Measurements from ENCODE around the gene OCA2.

OCA2 gene

DNA sequence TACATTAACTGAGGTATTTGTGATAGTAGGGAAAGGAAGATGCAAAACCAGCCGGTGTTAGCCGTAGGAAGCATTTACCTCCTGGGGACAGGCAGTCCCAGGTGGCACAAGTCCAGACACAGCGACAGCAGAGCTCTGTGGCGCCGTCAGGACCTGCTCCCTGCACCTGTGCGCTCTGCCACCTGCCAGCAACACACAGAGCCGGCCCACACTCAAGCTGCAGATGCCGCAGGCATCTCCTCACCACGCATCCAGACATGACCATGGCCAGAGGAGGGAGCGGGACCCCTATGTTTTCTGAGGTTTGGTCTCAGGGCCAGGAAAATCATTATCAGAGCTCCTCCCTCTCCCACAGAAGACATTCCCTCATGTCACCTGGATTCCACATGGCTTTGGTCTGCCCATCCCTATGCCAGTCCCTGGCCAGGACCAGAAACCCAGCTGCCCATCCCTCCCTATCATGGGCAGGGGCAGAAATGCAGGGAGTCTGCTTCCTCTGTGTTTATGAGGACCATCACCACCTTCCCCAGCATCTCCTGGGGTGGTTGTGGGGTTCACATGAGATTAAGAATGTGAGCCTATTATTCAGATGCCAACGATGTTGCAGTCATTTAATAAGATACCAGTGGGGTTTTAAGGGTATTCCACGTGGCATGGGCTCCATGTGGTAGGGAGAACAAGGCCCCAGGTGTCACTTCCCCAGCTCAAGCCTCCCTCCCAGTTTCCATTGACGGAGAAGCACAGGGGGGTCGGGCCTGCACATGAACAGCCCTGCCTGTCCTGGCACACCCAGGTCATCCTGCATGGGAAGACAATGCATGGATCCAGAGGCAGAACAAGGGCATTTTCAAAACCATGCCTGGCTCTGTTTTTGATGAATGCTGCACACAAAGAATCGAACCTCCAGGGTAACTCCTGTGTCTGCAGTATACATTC lies 251.1 kb downstream of the OCA2 start:
- no peak for DNase-seq (ENCODE audit: low read depth in 2 of 2)

DNA sequence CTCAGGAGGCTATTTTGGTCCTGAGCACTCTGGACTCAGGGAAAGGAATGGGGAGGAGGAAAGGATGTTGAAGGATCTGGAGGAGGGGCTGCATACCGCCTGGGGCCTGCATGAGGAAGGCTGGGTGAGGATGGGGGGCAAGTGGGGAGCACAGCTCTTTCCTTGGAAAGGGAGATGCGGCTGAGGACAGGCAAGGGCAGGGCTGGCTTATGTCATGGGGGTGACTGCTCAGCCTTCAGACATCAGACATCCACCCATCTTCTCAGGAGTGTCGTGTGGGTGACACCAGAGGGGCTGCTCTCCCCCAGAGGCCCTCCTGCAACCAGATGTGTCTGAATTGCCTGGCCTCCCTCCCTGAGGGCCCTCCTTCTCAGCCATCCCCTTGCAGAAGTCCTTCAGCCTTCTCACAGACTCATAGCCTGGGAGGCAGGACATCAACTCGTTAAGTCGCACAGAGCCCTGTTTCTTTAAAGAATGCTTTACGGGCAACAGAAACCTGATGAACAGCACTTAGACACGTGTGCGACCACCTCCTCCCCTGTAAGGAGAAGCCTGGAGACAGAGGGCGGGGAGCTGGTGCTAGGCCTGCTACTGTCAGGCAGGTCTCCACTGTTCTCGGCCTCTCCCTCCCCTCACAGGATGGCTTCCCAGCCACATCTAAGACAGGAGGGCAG lies 252.3 kb downstream of the OCA2 start:
- DNase-seq (ENCODE audit: low read depth in 2 of 2): no peak

DNA sequence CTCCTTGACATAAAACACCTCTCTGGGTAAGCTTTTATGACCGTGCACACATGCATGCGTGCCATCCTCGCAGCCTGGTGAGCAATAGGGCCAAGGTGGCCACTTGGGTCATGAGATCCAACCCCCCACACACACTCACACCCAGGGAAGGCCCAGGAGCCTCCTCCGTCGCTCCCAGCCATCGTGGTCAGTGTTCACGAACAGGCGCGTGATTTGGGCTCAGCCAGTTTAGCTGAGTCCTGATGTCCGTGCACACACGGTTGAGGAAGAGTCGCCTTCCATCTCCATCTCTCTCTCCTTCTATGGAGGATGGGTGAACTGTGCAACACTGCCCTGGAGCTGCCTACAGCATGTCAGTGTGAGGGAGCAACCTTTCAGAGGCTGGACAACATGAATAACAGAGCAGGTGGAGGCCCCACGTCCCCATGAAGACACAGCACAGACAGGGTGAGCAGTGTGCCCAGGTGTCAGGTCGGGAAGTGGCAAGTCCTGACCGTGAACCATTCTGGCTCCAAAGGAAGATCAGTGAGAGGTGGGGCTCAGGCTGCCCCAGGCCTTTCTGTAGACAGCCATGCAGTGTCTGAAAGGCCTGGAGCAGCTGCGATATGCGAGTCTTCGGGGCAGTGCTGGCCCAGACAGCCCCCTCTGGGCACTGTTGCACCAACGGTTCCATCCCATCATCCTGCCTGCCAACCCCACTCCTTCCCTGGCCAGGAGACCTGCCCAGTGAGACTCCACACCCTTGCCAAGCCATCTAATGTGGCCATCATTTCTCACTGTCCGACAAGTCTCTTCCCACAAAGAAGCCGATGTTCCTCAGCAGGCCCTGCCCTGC lies 253.4 kb downstream of the OCA2 start:
- no peak for DNase-seq (ENCODE audit: low read depth in 2 of 2)

DNA sequence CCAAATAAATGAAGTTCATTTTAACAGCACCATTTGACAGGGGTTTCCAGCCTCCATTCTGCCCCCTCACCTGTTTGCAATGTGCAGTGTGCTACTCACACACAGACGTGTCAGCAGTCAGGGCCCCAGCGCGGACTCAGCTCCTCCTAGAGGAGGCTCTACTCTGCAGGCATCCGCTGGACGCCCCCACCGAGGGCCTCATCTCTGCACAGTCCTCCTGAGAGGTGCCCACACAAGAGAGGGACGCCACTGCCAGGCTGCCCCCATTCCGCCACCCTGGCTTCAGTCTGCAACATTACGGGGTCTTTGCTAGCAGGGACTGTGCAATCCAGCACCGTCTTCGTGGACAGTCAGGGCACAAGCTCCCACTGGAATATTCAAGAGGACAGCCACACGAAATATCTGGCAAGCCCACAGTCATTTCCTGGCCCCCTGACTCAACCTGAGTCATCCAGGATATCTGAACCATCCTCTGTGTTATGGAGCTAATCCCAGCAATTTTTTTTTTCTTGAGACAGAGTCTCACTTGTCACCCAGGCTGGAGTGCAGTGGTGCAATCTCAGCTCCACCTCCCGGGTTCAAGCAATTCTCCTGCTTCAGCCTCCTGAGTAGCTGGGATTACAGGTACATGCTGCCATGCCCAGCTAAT lies 255.0 kb downstream of the OCA2 start:
- no peak for DNase-seq (ENCODE audit: low read depth in 2 of 2)

DNA sequence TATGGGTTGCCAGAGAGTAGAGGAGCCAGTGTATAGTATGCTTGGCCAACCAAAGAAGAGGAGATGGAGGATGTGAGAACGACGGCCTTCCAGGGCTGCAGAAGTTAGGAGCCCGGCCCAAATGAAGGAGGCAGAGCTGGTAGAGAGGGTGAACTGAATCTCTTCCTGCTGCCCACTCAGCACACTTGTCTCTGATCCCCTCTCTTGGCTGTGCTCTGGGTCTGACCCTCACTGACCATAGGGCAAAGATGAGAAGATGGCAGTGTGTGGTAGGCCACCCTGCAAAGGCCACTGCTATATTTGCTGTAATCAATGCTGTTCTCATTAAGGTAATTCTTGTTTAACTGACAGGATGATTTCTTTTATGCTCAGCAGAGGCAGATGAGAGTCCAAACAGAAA lies 256.0 kb downstream of the OCA2 start:
- DNase-seq (ENCODE audit: low read depth in 2 of 2): no peak

DNA sequence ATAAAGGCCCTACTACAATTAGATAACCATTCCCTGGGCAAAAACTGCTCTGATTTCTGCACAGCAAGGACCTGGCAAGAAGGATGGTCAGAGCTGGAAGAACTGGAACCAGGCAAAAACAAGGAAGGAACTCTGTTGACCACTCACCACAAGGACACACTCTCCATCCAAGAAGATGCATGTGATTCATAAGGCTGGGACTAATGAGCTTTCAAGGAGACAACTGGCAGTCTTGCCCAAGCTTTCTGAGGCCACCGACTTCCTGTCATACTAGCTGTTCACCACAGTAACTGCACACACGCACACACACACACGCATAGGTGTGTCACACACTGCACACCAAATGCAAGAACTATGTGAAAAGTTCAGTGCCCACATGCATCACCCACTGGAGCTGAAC lies 256.6 kb downstream of the OCA2 start:
- no peak for DNase-seq (ENCODE audit: low read depth in 2 of 2)

DNA sequence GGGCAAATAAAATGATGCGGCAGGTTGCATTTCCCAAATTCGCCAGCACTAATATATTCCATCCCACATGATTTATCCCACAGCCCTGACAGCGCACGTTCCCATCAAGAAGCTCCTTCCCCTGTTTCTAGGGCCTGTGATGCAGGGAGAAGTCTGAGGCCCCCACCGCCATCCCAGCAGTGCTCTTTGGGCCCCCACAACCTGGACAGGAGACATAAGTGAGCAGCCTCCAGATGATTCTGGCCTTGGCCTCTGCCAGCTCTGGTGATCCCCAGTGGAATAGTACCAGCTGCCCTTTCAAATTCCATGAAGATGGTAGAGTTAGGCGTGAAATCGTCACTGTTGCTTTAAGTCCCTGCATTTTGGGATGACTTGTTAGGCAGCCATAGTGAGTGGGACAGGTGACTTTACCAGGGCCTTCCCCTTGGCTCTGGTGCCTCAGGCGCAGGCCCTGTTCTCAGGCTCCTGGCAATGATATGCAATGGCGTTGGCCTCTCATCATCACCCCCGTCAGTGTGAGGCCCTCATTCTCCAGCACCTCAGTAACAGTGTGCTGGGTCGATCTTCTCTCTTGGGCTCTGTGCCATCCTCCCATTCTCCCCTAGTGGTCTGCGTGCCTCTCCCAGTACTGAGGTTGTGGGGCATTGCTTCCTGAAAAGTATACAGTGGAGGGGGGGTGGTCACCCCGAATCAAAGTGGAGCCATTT lies 263.7 kb downstream of the OCA2 start:
- DNase-seq (ENCODE audit: low read depth in 2 of 2): no peak

DNA sequence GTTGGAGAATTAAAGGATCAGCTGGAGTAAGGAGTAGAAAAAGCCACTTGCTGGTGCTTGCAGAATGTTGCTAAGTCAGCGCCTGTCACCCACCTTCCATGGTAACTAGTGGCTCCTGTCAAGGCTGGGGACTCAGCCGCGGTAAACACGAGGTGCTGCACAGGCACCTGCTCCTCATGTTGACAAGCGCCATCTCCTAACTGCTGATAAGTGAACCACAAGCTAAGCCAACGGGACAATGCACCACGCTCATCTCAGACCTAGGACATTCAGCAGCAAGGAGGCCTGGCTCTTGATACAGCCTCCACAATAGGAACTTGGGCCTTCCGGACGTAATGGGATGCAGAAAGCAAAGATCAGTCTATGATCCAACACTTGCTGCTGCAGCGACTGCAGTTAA lies 264.4 kb downstream of the OCA2 start:
- DNase-seq (ENCODE audit: low read depth in 2 of 2): no peak

DNA sequence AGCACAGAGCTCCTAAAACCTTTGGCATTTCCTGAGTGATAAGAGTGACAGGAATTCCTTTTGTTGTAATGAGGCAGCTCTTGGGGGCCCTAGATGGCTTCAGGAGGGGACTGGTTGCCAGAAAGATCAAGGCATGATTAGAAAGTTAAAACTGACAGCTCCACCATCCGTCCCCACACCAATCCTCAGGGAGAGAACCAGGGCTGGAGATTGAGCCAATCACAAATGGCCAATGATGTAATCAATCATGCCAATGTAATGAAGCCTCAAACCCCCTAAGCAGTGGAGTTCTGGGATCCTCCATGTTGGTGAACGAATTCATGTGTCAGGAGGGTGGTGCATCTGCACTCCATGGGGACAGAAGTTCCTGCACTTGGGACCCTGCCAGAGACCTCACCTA lies 265.1 kb downstream of the OCA2 start:
- no peak for DNase-seq (ENCODE audit: low read depth in 2 of 2)

DNA sequence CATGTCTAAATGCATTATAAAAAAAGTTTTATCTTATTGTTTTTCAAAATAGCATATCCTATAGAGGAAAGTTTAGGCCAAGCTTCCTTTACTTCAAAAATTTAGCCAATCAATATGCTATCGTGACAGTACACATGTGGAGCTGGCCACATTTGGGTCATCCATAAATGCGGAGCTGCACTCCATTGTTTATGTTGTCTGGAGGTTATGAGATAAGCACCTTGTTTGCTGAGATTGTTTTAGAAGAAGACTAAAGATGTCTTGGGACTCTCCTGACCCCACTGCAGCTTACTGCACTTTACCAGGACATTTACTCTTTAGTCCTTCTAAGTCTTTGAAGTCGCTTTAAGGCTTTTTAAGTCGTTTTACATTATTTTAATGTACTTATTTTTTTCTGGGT lies 265.9 kb downstream of the OCA2 start:
- no peak for DNase-seq (ENCODE audit: low read depth in 2 of 2)

DNA sequence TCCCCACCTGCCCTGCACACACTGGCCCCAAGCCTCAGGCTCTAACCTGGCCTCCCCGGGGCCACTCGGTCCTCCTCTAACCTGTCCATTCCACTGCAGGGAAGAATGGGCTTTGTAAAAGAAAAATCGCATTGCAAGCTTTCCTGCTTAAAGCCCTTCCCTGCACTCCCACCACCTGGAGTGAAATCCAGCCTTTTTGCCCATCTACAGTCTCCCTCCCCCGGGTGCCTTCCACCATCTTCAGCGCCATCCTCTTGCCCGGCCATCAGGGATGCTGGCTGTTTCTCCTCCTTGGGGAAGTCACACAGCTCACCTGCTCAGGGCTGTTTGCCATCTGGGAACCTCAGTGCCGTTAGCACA lies 266.9 kb downstream of the OCA2 start:
- DNase-seq (ENCODE audit: low read depth in 2 of 2): no peak

DNA sequence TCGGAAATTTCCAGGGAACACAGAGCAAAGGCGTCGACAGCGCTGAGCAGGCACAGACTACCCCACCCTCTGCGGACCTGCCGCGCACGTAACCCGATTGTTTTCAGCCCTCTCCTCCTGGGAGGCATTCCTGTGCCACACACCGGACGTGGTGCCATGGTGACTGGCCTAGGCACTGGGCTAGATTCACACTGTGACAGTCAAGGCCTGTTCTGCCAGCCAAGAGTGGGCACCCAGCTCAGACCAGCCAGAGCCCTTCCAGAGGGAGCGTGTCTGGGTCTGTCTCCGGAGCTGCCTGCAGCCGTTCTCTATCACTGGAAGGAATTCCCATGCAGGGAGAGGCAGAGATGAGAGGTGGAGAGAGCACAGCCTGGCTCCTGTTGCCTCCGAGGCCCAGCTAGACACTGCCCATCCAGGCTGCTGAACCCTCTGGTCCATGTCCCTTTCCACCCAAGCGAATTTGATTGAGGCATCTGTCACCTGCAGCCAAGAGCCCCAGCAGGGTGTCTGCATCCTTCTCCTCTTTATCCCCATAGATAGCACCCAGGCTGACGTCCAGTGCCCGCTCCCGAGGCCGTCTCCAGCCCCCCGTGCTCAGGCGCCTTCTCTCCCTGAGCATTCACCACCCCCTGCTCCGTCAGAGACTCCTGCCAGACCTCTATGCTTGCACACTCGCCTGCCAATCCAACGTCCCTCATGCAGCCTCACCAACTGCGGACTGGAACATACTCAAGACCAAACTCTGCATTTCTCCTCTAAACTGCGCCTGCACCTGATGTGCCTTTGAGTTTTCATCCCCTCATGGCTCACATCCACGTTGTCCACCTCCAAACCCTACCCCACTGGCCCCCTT lies 267.5 kb downstream of the OCA2 start:
- DNase-seq (ENCODE audit: low read depth in 2 of 2): no peak

DNA sequence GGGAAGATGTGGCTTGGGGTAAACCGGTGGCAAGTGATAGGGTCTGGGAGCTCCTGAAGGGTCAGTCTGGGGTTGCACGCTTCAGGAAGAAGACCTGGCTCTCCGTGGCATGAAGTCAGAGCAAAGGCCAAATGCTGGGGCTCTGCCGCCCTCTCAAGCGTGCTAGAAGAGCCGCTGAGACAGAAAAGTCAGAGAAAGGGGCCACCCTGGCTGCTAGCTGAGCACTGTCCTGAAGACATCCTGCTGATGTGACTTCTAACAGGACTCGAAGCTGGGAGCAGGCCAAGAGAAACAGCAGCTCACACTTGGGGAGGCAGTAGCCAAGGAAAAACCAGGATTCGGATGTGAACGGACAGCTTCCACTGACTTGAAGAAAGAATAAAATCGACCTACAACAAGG lies 270.4 kb downstream of the OCA2 start:
- DNase-seq (ENCODE audit: low read depth in 2 of 2): no peak

DNA sequence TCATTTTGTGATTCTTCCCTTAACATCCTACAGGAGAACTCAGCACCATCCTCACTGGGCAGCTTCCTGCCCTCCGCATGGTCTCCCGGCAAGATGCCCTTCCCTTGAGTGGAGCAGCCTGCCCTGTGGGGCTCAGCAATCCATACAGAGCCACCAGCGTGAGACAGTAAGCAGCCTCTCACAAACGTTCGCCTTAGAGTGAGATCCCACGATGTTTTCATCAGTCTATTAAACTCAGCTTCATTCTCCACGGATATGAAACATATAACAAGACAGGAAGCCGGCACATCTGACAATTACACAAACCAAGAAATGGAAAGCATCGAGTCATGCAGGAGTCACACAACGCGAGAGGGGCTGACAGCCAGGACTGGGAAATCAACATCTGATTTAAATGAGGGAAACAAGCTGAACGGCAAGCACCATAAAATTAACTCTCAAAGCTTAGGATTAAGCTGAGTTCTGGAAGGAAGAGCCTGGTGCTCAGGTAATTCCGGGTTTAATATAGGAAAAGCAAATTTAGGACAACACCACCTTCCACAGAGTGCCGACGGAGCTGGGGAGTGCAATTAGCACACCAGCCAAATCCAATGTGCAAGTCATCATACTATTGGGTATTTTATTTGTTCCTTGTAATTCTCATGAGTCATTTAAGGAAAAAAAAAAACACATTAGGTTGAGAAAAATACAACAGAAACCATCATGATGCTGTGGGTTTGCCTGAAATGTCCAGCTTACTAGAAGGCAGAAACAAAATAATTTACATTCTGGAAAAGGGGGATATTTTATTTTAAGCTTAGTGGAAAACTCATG lies 272.0 kb downstream of the OCA2 start:
- DNase-seq (ENCODE audit: low read depth in 2 of 2): no peak

DNA sequence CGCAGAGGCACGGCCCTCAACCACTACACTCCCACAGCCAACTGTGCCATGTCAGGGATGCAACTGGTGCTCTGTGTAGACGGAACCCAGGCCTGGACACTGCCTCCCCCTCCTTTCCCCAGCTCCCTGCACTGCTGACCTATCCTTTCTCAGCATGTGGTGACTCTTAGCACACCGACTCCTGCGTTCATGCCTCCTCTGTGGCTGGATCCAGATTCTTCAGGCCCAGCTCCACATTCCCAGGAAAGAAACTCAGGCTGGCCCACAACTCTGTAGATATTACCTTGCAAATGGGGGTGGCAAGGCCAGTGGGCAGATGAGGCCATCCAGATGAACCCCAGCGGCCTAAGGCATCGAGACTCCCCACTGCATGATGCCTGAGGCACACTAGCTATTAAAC lies 272.7 kb downstream of the OCA2 start:
- DNase-seq (ENCODE audit: low read depth in 2 of 2): no peak

DNA sequence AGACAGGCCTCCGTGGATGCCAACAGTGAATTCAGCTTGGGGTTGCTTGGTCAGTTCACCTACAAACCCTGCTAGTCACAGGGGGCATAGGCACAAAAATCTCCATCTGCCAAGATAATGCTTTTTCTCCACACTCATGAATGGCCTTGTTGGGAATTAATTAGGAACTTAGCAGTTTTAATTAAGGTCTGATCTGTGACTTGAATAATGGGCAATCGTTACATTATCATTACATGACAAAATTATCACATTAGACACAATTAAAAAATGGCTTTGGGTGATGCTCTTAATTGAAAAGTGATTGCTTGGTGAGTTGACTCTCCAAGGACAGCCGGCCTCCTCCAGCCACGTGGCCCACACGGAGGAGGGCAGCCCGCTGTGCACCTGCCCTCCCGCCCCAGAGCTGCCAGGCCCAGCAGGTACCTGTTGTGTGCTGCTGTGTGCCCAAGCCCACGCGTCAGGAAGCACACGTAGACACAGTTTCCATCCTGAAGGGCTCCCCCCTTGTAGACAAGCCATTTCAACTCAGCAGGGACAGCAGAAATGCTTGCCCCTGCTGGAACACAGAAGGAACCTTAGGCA lies 274.2 kb downstream of the OCA2 start:
- no peak for DNase-seq (ENCODE audit: low read depth in 2 of 2)

DNA sequence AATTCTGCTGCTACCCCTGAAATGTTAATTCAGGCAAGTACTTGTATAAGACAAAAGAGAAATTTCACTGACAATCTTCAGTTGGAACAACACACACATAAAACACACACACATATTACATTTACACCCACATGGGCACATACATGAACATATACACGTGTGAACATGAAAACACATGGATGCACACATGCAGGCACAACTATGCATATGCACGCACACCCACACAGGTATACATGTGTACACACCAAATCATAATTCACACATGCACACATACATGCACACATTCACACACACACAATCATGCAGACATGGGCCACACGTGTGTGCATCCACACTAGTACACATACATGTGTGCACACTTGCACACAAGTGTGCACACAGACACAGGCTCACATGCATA lies 277.8 kb downstream of the OCA2 start:
- DNase-seq (ENCODE audit: low read depth in 2 of 2): no peak

DNA sequence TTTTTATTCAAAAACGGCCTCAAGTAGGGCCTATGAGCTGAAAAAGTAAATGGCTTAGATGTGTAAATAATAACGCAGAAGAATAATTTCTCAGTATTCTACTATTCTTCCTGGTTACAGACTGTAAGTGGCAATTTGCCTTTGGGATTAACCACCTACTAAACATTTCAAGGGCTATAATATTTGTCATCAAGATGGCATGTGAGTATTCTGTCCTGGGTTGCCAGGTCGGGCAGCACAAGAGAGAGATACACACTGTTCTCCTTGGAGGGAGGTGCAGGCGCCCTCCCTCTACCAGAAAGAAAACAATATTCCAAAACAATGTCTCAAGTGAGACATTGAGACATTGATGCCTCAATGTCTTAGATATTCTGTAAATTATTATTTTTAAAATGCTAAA lies 278.4 kb downstream of the OCA2 start:
- no peak for DNase-seq (ENCODE audit: low read depth in 2 of 2)

DNA sequence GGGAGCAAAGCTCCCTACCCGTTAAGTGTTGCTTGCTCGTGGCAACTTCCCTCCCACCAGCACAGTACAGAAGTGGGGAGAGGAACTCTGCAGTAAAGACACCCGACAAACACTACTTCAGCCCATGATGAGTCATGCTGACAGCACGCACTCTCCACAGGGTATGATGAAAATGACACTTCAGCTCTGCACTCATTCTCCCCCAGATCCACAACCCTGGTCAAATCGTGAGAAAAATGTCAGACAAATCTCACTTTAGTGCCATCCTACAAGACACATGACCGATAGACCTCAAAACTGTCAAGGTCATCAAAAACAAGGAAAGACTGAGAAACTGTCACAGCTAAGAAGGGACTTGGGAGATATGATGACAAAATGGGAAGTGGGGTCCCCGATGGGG lies 278.9 kb downstream of the OCA2 start:
- DNase-seq (ENCODE audit: low read depth in 2 of 2): no peak
